Measurements from ENCODE around the gene SPINK4.

SPINK4 gene

DNA sequence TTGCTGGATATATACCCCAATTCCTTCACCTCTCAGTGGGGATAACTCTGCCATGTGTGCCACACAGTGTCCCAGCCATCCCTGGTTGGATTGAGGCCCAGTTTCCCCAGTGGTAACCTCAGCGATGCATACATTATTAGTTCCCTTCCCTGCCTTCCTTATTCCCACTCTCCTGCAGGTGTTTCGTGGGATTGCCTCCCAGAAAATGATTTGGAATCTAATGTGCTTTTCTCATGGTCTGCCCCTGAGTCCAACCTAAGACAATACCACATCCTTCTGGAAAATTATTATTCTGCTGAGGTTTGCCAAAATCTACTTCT, 8.4 kb upstream of the SPINK4 start:
- TF ChIP-seq CTCF (IDR thresholded peaks at IDR 0.05) = no peak

DNA sequence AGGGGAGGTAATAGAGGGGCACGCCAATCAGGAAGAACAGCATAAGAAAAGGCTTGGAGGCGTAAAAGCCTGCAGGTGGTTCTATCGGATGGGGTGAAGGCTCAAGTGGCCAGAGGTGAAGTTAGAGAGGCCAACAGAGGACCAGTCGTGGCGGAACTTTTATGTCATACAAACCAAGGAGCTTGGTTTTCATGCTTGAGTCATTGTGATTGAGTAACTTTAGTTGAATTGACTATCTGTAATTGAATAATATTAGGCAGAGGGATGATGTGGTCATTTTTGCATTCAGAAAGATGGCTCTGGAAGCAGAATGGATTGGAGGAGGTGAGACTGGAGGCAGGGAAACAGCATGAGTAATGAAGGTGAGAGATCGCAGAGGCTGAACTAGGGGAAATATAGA, 7.2 kb upstream of the SPINK4 start:
- TF ChIP-seq CTCF (IDR thresholded peaks at IDR 0.05) = no peak

DNA sequence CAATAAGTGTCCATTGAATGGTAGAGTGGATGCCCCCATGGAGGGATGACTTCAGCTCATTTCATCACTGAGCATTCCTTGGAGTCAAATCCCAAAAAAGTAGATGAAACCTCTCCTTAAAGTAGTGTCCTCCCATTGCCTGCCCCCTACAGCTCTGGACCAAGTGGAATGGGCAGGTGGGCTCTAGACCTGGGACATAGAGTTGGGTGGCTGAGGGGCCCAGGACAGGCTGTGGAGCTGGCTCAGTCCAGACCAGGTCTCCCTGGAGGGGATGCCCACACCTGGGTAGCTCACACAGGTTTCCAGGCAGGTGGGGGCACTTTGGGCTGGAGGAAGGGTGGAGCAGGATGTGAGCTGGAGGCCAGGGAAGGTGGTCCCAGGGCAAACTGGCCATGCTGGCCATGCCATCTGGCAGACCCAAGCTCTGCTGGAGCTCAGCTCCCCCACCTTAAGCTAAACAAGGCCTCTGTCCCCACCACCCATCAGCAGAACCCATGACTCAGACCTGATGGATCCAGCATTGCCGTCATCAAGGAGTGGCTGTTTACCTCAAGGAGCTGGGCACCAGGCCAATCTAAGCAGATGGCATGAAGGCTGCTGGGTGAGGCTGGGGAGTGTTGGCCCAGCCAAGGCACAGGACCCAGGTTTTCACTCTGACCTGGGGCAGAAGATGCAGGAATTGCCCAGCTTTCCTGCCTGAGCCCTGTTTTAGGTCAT, 6.2 kb upstream of the SPINK4 start:
- TF ChIP-seq CTCF (IDR thresholded peaks at IDR 0.05) = no peak

DNA sequence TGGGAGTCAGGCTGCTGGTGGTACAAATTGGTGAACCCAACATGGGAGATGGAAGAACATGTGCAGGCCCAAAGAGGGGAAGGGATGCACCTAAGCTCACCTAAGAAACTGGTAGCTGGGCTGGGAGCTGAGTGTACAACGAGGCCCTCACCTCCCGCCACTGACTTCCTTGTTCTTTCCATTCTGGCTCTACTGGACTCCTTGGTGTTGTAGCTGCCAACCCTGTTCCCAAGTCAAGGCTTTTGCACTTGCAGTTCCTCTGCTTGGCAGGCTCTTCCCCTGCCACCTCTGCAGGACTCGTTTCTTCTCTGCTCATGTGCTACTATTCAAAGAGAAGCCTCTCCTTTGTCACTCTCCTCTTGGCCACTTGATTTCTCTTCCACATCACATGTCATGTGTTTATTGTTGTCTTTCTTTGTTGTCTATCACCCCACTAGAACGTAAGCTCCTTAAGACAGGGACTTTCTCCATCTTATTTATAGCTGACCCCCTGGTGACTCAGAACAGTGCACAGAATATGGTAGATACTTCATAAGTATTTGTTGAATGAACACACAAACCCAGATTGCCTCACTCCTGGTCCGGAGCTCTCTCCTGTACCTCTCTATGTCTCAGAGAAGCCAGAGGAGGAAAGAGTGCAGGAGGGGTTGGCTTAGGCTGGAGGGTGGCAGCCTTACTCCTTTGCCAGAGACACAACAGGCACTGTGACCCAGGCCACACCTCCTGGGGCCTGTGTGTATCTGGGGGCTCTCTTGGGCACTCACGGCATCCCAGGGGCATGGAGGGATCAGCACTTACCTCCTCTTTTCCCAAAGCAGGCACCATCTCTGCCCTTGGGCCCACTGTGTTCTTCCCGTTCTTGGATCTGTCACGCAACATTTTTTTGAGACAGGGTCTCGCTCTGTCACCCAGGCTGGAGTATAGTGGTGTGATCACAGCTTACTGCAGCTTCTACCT, 5.2 kb upstream of the SPINK4 start:
- no peak for TF ChIP-seq CTCF (IDR thresholded peaks at IDR 0.05)

DNA sequence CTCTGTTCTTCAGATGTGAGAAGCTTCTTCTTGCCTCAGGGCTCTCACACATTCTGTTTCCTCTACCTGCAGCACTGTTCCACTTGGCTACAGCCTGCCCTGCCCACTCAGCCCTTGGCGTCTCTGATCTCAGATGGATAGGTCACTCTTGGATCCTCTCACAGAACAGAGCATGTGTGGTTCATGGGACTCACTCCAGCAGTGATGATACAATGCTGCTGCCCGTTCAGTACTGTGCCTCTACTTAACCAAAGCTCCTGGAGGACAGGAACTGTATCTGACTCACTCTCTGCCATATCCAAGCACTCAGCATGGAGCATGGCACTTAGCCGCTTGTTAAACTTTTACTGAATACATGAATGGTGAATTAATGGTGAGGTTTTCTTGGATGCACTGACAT, 3.4 kb upstream of the SPINK4 start:
- TF ChIP-seq CTCF (IDR thresholded peaks at IDR 0.05) = no peak

GRCh38 chr9:33241298-33241697, 1.3 kb downstream of the SPINK4 start:
- TF ChIP-seq CTCF (IDR thresholded peaks at IDR 0.05) = no peak

GRCh38 chr9:33242609-33243134, 2.7 kb downstream of the SPINK4 start:
- TF ChIP-seq CTCF (IDR thresholded peaks at IDR 0.05) = no peak
